Measurements from ENCODE around the gene RAB24. TPM values are rescaled to one million over a fixed set of nuclear protein-coding genes. Genes with fewer than 3 reads are reported as not detected.
"Not testable (repeated sequence)": the region's sequence is repeated elsewhere in the genome, so short reads cannot be mapped to it uniquely, and the experiment has no call there.

Gene RAB24
- total RNA-seq, 1 donor from 2014 or later = 28.3 TPM

- no peak for TF ChIP-seq CTCF (IDR thresholded peaks at IDR 0.05; ENCODE audit: unreplicated experiment)
- no peaks in the 10 kb centered on the region for H3K9me3 Mint-ChIP-seq
- peaks cover 53% of the 10 kb centered on the region for H3K36me3 Mint-ChIP-seq
- H3K4me3 Mint-ChIP-seq = no peak overlapping the region
- no peaks in the 10 kb centered on the region for H3K27me3 Mint-ChIP-seq (ENCODE audit: low read depth)
- no peak overlapping the region for H3K27ac Mint-ChIP-seq
- no peak for DNase-seq (ENCODE audit: low spot score in 2 of 2, unreplicated experiment in 2 of 2)
- H3K4me1 Mint-ChIP-seq = no peaks in the 10 kb centered on the region
Observed at GRCh38 chr5:177261510-177261909, 42.0 kb downstream of the RAB24 start.

GRCh38 chr5:177260961-177261360 lies 42.6 kb downstream of the RAB24 start:
- DNase-seq (ENCODE audit: low spot score in 2 of 2, unreplicated experiment in 2 of 2) = no peak
- no peak for TF ChIP-seq CTCF (IDR thresholded peaks at IDR 0.05; ENCODE audit: unreplicated experiment)
- Mint-ChIP-seq H3K9me3 (no peaks in the 10 kb centered on the region), H3K4me3 (no peak overlapping the region), H3K27me3 (ENCODE audit: low read depth) (no peaks in the 10 kb centered on the region), H3K4me1 (no peaks in the 10 kb centered on the region), H3K27ac (no peak overlapping the region), H3K36me3 (peaks cover 48% of the 10 kb centered on the region)

GRCh38 chr5:177258711-177259110 lies 44.8 kb downstream of the RAB24 start:
- H3K27me3 Mint-ChIP-seq (ENCODE audit: low read depth); H3K4me3 Mint-ChIP-seq; H3K27ac Mint-ChIP-seq; H3K9me3 Mint-ChIP-seq; DNase-seq (ENCODE audit: low spot score in 2 of 2, unreplicated experiment in 2 of 2); H3K4me1 Mint-ChIP-seq: not testable (repeated sequence)
- peaks cover 44% of the 10 kb centered on the region for H3K36me3 Mint-ChIP-seq

GRCh38 chr5:177256296-177256695 lies 47.2 kb downstream of the RAB24 start:
- H3K36me3 Mint-ChIP-seq = peaks cover 42% of the 10 kb centered on the region
- peak overlapping the region; percentile 36 for H3K27ac Mint-ChIP-seq
- no peaks in the 10 kb centered on the region for H3K9me3 Mint-ChIP-seq
- no peaks in the 10 kb centered on the region for H3K4me1 Mint-ChIP-seq
- no peak for TF ChIP-seq CTCF (IDR thresholded peaks at IDR 0.05; ENCODE audit: unreplicated experiment)
- no peak for DNase-seq (ENCODE audit: low spot score in 2 of 2, unreplicated experiment in 2 of 2)
- H3K4me3 Mint-ChIP-seq = no peak overlapping the region
- no peaks in the 10 kb centered on the region for H3K27me3 Mint-ChIP-seq (ENCODE audit: low read depth)

GRCh38 chr5:177253252-177253651 lies 50.3 kb downstream of the RAB24 start:
- DNase-seq (ENCODE audit: low spot score in 2 of 2, unreplicated experiment in 2 of 2) = no peak
- H3K4me3 Mint-ChIP-seq = no peak overlapping the region
- H3K9me3 Mint-ChIP-seq = no peaks in the 10 kb centered on the region
- no peaks in the 10 kb centered on the region for H3K4me1 Mint-ChIP-seq
- no peaks in the 10 kb centered on the region for H3K27me3 Mint-ChIP-seq (ENCODE audit: low read depth)
- peaks cover 33% of the 10 kb centered on the region for H3K36me3 Mint-ChIP-seq
- no peak for TF ChIP-seq CTCF (IDR thresholded peaks at IDR 0.05; ENCODE audit: unreplicated experiment)
- H3K27ac Mint-ChIP-seq = no peak overlapping the region

Other genes starting within 250 kb of the RAB24 start
- gene FGFR4, start 216.8 kb downstream of the RAB24 start, total RNA-seq = 4.7 to 8.0 TPM (median 5.9 TPM) in 3 replicates
- 153 to 164 TPM (median 161 TPM) in 3 replicates for gene NSD1, start 169.9 kb downstream of the RAB24 start, total RNA-seq
- 80.5 to 89.8 TPM (median 81.2 TPM) in 3 replicates for gene PRELID1, start 80 bp upstream of the RAB24 start, total RNA-seq
- gene MXD3, start 8.2 kb upstream of the RAB24 start, total RNA-seq = 18.4 to 19.8 TPM (median 19.2 TPM) in 3 replicates
- gene LMAN2, start 47.9 kb upstream of the RAB24 start, total RNA-seq = 85.4 to 87.2 TPM (median 87.0 TPM) in 3 replicates
- 13.5 to 16.1 TPM (median 14.1 TPM) in 3 replicates for gene RGS14, start 54.2 kb upstream of the RAB24 start, total RNA-seq
- not detected in 3 replicates for gene SLC34A1, start 80.7 kb upstream of the RAB24 start, total RNA-seq
- not detected in 3 replicates for gene PFN3, start 96.9 kb upstream of the RAB24 start, total RNA-seq
- gene F12, start 105.8 kb upstream of the RAB24 start, total RNA-seq = 2.1 to 2.7 TPM (median 2.3 TPM) in 3 replicates
- gene GRK6, start 123.0 kb upstream of the RAB24 start, total RNA-seq = 44.9 to 48.2 TPM (median 45.3 TPM) in 3 replicates
- gene PRR7, start 143.1 kb upstream of the RAB24 start, total RNA-seq = 5.3 to 5.9 TPM (median 5.7 TPM) in 3 replicates
- 365 to 369 TPM (median 367 TPM) in 3 replicates for gene DBN1, start 169.9 kb upstream of the RAB24 start, total RNA-seq
- gene PDLIM7, start 193.9 kb upstream of the RAB24 start, total RNA-seq = 472 to 494 TPM (median 482 TPM) in 3 replicates
- gene DOK3, start 206.1 kb upstream of the RAB24 start, total RNA-seq = 4.7 to 7.8 TPM (median 5.8 TPM) in 3 replicates
- gene DDX41, start 213.2 kb upstream of the RAB24 start, total RNA-seq = 91.2 to 101 TPM (median 95.4 TPM) in 3 replicates